ENCODE results near the gene ZBTB9.

DNA sequence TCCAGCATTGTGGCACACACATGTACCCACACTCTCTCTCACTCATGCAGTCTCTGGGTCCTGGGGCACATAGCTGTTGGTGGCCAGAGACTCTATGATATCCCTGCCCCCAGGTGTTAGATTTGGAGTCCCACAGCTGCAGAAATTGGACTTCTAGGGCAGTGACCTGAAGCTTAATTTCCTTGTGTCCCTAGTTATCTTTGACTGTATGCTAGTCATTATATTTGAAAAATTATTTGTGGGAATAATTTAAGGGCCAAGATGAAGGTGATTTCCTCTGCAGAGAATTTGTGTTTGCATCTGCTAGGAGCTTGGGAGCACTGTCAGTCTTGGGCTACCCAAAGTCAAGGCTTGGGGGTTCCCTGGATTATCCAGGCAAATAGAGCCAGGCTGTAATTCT lies 50.1 kb downstream of the ZBTB9 start:
- TF ChIP-seq, protein P1, sequence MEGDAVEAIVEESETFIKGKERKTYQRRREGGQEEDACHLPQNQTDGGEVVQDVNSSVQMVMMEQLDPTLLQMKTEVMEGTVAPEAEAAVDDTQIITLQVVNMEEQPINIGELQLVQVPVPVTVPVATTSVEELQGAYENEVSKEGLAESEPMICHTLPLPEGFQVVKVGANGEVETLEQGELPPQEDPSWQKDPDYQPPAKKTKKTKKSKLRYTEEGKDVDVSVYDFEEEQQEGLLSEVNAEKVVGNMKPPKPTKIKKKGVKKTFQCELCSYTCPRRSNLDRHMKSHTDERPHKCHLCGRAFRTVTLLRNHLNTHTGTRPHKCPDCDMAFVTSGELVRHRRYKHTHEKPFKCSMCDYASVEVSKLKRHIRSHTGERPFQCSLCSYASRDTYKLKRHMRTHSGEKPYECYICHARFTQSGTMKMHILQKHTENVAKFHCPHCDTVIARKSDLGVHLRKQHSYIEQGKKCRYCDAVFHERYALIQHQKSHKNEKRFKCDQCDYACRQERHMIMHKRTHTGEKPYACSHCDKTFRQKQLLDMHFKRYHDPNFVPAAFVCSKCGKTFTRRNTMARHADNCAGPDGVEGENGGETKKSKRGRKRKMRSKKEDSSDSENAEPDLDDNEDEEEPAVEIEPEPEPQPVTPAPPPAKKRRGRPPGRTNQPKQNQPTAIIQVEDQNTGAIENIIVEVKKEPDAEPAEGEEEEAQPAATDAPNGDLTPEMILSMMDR (IDR thresholded peaks at IDR 0.05; ENCODE audit: insufficient read depth, low read length): no peak
- TF ChIP-seq POLR2AphosphoS5 (IDR thresholded peaks at IDR 0.05; ENCODE audit: low read depth) (no peak), GABPA (IDR thresholded peaks at IDR 0.05; ENCODE audit: low read depth) (no peak)
- TF ChIP-seq, protein P2, sequence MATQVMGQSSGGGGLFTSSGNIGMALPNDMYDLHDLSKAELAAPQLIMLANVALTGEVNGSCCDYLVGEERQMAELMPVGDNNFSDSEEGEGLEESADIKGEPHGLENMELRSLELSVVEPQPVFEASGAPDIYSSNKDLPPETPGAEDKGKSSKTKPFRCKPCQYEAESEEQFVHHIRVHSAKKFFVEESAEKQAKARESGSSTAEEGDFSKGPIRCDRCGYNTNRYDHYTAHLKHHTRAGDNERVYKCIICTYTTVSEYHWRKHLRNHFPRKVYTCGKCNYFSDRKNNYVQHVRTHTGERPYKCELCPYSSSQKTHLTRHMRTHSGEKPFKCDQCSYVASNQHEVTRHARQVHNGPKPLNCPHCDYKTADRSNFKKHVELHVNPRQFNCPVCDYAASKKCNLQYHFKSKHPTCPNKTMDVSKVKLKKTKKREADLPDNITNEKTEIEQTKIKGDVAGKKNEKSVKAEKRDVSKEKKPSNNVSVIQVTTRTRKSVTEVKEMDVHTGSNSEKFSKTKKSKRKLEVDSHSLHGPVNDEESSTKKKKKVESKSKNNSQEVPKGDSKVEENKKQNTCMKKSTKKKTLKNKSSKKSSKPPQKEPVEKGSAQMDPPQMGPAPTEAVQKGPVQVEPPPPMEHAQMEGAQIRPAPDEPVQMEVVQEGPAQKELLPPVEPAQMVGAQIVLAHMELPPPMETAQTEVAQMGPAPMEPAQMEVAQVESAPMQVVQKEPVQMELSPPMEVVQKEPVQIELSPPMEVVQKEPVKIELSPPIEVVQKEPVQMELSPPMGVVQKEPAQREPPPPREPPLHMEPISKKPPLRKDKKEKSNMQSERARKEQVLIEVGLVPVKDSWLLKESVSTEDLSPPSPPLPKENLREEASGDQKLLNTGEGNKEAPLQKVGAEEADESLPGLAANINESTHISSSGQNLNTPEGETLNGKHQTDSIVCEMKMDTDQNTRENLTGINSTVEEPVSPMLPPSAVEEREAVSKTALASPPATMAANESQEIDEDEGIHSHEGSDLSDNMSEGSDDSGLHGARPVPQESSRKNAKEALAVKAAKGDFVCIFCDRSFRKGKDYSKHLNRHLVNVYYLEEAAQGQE (IDR thresholded peaks at IDR 0.05; ENCODE audit: insufficient replicate concordance, low read depth): no peak
